ENCODE data around the gene NECAP2.

DNA sequence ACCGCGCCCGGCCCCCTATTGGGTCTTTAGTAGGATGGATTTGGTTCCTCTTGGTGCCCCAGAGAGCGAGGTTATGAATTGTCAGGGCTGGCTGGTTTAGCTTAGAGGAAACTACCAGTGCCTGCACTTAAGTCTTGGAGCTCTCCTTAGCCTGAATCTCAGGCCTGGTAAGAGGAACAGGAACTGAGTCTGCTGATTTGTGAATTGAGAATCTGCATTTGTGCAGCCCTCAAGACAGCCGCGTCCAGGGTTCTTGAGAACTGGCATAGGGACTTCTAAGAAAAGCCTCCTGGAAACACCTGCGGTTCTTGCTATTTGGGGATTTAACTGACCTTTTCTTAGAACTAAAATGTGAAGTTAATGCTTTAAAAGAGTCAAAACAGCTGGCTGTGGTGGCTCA lies 1.7 kb downstream of the NECAP2 start:
- TF ChIP-seq, protein P1, sequence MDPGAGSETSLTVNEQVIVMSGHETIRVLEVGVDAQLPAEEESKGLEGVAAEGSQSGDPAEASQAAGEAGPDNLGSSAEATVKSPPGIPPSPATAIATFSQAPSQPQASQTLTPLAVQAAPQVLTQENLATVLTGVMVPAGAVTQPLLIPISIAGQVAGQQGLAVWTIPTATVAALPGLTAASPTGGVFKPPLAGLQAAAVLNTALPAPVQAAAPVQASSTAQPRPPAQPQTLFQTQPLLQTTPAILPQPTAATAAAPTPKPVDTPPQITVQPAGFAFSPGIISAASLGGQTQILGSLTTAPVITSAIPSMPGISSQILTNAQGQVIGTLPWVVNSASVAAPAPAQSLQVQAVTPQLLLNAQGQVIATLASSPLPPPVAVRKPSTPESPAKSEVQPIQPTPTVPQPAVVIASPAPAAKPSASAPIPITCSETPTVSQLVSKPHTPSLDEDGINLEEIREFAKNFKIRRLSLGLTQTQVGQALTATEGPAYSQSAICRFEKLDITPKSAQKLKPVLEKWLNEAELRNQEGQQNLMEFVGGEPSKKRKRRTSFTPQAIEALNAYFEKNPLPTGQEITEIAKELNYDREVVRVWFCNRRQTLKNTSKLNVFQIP (CRISPR knock-in tag; IDR thresholded peaks at IDR 0.05; ENCODE audit: borderline replicate concordance, low read depth) = no peak
- TF ChIP-seq RARB (CRISPR knock-in tag; IDR thresholded peaks at IDR 0.05) (no peak), ZNF70 (CRISPR knock-in tag; IDR thresholded peaks at IDR 0.05) (no peak), ARNTL (CRISPR knock-in tag; IDR thresholded peaks at IDR 0.05; ENCODE audit: borderline replicate concordance, low read depth) (no peak), OSR1 (CRISPR knock-in tag; IDR thresholded peaks at IDR 0.05) (no peak), ZFP30 (CRISPR knock-in tag; IDR thresholded peaks at IDR 0.05) (no peak), CSDC2 (CRISPR knock-in tag; IDR thresholded peaks at IDR 0.05) (no peak), TOX (CRISPR knock-in tag; IDR thresholded peaks at IDR 0.05; ENCODE audit: borderline replicate concordance) (no peak)
- TF ChIP-seq, protein P2, sequence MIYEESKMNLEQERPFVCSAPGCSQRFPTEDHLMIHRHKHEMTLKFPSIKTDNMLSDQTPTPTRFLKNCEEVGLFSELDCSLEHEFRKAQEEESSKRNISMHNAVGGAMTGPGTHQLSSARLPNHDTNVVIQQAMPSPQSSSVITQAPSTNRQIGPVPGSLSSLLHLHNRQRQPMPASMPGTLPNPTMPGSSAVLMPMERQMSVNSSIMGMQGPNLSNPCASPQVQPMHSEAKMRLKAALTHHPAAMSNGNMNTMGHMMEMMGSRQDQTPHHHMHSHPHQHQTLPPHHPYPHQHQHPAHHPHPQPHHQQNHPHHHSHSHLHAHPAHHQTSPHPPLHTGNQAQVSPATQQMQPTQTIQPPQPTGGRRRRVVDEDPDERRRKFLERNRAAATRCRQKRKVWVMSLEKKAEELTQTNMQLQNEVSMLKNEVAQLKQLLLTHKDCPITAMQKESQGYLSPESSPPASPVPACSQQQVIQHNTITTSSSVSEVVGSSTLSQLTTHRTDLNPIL (CRISPR knock-in tag; IDR thresholded peaks at IDR 0.05; ENCODE audit: low read depth) = no peak
- TF ChIP-seq, protein P3, sequence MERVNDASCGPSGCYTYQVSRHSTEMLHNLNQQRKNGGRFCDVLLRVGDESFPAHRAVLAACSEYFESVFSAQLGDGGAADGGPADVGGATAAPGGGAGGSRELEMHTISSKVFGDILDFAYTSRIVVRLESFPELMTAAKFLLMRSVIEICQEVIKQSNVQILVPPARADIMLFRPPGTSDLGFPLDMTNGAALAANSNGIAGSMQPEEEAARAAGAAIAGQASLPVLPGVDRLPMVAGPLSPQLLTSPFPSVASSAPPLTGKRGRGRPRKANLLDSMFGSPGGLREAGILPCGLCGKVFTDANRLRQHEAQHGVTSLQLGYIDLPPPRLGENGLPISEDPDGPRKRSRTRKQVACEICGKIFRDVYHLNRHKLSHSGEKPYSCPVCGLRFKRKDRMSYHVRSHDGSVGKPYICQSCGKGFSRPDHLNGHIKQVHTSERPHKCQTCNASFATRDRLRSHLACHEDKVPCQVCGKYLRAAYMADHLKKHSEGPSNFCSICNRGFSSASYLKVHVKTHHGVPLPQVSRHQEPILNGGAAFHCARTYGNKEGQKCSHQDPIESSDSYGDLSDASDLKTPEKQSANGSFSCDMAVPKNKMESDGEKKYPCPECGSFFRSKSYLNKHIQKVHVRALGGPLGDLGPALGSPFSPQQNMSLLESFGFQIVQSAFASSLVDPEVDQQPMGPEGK (CRISPR knock-in tag; IDR thresholded peaks at IDR 0.05; ENCODE audit: borderline replicate concordance) = no peak

Data from SK-N-SH treated with all-trans-retinoic acid at 6 μM for 48 hours (cell line).